Stimulated activated CD8-positive, alpha-beta memory T cell treated with anti-CD3 and anti-CD28 coated beads, Interleukin-4, amount 100 ng/mL, for 48 hours (primary cell): ENCODE results near the gene WWC2.

Experiments used
- DNase-seq: peaks from one replicate; pipeline ENCODE4 v3.0.0-alpha.2; 2020

The WWC2 gene

DNA sequence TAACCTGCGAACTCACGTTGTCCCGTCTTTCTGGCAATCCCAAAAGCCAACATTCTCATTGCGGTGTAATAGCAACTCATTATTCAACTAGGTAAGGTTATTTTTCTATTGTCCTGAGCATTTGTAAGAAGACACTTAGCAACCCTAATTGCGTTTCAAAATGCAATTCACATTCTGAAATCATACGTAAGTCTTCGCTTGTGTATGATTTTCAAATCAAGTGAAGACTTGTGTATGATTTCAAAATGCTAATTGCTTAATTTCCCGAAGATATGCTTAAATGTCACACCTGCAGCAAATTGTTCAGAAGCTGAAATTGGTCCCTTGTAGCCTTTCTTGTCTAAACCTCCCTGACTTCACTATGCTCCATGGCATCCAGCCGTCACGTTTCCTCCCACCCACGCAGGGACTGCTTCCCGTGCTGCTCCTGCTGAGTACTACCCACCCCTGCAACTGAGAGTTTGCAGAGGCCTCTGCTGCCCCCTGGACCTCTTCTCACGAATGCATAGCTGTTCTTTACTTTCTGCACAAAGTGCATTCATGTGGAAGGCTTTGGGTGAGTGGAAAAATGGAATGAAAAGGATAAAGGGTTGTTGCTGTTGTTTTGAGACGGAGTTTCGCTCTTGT, 264.0 kb downstream of the WWC2 start:
- DNase-seq: no peak

DNA sequence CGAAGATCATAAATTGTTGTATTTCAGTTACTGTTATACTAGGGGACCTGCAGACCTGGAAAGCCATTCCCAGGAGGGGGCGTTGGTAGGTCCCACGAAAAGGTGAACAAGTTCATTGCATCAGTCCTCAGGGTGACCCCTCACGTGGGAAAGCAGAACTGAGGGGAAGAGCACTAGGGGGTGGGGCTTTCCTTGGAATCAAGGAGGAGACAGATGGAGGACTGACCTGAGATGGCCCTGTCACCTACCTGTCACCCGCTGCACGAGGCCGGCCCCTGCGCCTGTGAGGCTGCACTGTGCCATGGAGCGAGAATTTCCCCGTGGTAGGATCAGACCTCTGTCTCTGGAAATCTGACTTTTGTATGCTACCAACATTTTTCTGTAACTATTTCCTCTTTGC, 265.0 kb downstream of the WWC2 start:
- DNase-seq: no peak

DNA sequence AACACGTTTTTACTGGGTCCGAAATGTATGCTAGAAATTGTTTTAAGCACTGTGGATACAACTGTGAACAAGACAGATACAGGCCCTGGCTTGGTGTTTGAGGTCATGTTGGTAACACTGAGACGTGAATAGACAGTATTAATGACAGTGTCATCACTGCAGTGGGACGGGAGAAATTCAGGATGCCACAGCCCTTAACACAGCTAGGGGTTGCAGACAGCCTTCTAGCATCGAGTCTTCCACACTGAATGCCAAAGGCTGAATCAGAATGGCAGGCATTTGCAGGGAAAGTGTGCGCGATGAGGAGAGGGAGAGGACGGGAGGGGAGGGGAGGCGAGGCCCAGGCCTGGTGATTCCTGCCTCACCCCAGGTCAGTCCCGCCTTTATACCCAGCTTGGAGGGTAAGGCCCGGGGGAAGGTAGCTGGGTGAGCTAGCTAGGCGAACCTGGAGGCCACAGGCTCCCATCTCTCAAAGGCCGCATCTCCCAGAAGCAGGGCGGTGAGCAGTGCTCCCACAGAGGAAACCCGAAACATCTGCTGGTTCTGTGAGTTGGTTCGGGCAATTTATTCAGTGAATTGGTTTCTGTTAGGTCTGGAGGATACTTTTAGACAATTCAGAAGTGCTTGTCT, 267.3 kb downstream of the WWC2 start:
- no peak for DNase-seq

DNA sequence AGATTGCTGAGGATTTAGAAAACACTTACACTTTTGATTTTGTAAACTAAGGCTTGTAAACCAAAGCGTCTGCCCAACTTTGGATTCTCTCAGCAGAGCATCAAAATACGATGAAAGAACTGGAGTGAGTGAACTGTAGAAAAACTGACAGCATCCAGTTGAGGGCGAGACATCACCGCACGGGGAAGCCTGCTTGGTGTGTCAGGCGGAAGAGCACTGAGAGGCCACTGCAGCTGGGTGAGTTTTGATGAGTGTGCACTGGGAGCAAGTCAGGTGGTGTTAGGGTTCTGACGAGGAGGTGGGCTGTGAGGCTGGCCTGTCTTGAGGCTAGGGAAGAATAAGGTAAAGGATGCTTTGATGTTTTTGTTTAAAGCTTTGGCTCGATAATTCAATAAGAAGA, 270.0 kb downstream of the WWC2 start:
- DNase-seq: no peak
